Gastroesophageal sphincter (tissue), 4 donors: ENCODE data around the gene TMEM135. TPM values are rescaled to one million over a fixed set of nuclear protein-coding genes. Genes with fewer than 3 reads are reported as not detected.
"Not testable (repeated sequence)": the region's sequence is repeated elsewhere in the genome, so short reads cannot be mapped to it uniquely, and the experiment has no call there.

Experiments
- ATAC-seq: fragments of 150-250 bp; one replicate; pipeline ENCODE4 v1.9.1; 2016; ENCODE audit warnings: mild to moderate bottlenecking, moderate library complexity
- H3K27ac ChIP-seq, 4 donors: fragments of 200-600 bp; sonication (generic) in 3 of 4; 1 replicate in 3 of 4; 2 replicates in 1 of 4; pipeline ENCODE4 v1.5.1; 2016 to 2019
- H3K27me3 ChIP-seq: fragments of 200-600 bp; sonication (generic); one replicate; pipeline ENCODE4 v1.5.1; 2019
- H3K36me3 ChIP-seq, 2 donors: fragments of 200-600 bp; sonication (generic); one replicate each; pipeline ENCODE4 v1.5.1; 2019; ENCODE audit warnings: control low read depth in 1 of 2
- H3K4me1 ChIP-seq, 3 donors: fragments of 200-600 bp; sonication (generic); 1 replicate in 2 of 3; 2 replicates in 1 of 3; pipeline ENCODE4 v1.5.1; 2016 to 2019; ENCODE audit warnings: control low read depth in 2 of 3
- H3K4me3 ChIP-seq, 2 donors: fragments of 200-600 bp; sonication (generic); one replicate each; pipeline ENCODE4 v1.5.1; 2019; ENCODE audit warnings: mild to moderate bottlenecking in 1 of 2, moderate library complexity in 1 of 2
- H3K9me3 ChIP-seq, 3 donors: fragments of 200-600 bp; sonication (generic); one replicate each; pipeline ENCODE4 v1.5.1; 2017 to 2019; ENCODE audit warnings: control low read depth in 2 of 3
- CTCF ChIP-seq, 4 experiments: fragments of 200-600 bp in 2 of 4; fragments of 450-650 bp in 2 of 4; sonication (generic) in 1 of 4; IDR thresholded peaks; one replicate each; pipeline ENCODE4 v1.5.1; 2017 to 2019; ENCODE audit warnings: antibody characterized with exemption in 4 of 4, mild to moderate bottlenecking in 2 of 4, moderate library complexity in 2 of 4
- EP300 ChIP-seq: sonication (generic); formaldehyde crosslinking; IDR thresholded peaks from one replicate; pipeline ENCODE4 v1.6.1; 2017; ENCODE audit warnings: antibody characterized with exemption, mild to moderate bottlenecking
- POLR2A ChIP-seq, 2 donors: fragments of 450-650 bp; IDR thresholded peaks; one replicate each; pipeline ENCODE4 v1.6.1; 2017; ENCODE audit warnings: antibody characterized with exemption in 2 of 2, mild to moderate bottlenecking in 2 of 2, moderate library complexity in 1 of 2
- POLR2AphosphoS5 ChIP-seq: sonication (generic); formaldehyde crosslinking; IDR thresholded peaks from one replicate; pipeline ENCODE4 v1.6.1; 2017; ENCODE audit warnings: antibody characterized with exemption
- WGBS, 2 donors: methylation state at CpG; one replicate each; pipeline ENCODE4 v1.1.5; 2018; ENCODE audit warnings: low coverage in 1 of 2; 5-methylcytosine and 5-hydroxymethylcytosine counted together
- total RNA-seq, 4 donors: library from RNA; depleted of rRNA; stranded (reverse); fragments of >200 nt; gene quantifications; one replicate each; pipeline ENCODE4 v1.1.0, GENCODE V29; 2016

Gene TMEM135
- total RNA-seq, 4 donors from 2014 or later, result 9.6 to 25.7 (median 17.0) TPM

- Histone ChIP-seq H3K9me3 (no peaks in the 10 kb centered on the region), H3K4me3 (no peak overlapping the region), H3K36me3 (no peaks in the 10 kb centered on the region), H3K27ac (no peak overlapping the region), H3K4me1 (peaks cover 0 to 15% (median 0%) of the 10 kb centered on the region in 3 donors), H3K27me3 (no peaks in the 10 kb centered on the region)
- no peak for TF ChIP-seq CTCF (IDR thresholded peaks at IDR 0.05)
- TF ChIP-seq POLR2A (IDR thresholded peaks at IDR 0.05), result no peak
- no peak for TF ChIP-seq POLR2AphosphoS5
- TF ChIP-seq EP300, result no peak
- no peak for ATAC-seq
- 90 to 92% methylated on average over 2 to 3 of the region's 3 CpGs for WGBS, 2 donors
Observed at GRCh38 chr11:86993031-86993430, 44.7 kb upstream of the TMEM135 start.

- no peak for ATAC-seq
- no peak for TF ChIP-seq POLR2A (IDR thresholded peaks at IDR 0.05)
- no peak for TF ChIP-seq POLR2AphosphoS5
- TF ChIP-seq CTCF (IDR thresholded peaks at IDR 0.05), result no peak
- no peak for TF ChIP-seq EP300
- Histone ChIP-seq H3K36me3 (no peaks in the 10 kb centered on the region), H3K27me3 (no peaks in the 10 kb centered on the region), H3K4me1 (no peaks in the 10 kb centered on the region), H3K27ac (no peak overlapping the region), H3K9me3 (no peaks in the 10 kb centered on the region), H3K4me3 (no peak overlapping the region)
- 89 to 100% methylated on average over 1 of the region's 1 CpG for WGBS, 2 donors
Observed at GRCh38 chr11:86996953-86997570, 40.7 kb upstream of the TMEM135 start.

DNA sequence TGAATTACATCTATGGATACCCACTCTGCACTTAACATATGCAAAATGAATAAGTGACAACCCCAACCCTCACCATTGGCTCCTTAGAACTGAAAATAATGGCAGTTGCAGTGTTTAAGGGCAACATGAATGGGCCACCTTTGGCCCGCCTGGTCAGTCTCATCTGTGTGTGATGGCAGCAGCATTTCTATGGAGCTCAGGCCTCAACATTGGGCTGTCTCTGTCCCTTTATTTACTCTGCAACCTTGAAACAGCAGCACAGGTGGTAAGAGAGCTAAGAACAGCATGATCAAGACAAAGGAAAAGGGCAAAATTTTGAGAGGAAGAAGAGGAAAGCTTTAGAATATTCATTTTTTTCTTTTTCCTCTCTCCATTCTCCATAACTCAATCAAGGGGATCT lies 38.3 kb upstream of the TMEM135 start:
- Histone ChIP-seq H3K4me3 (no peak overlapping the region), H3K4me1 (no peaks in the 10 kb centered on the region), H3K36me3 (no peaks in the 10 kb centered on the region), H3K27me3 (no peaks in the 10 kb centered on the region), H3K9me3 (no peaks in the 10 kb centered on the region), H3K27ac (no peak overlapping the region)
- TF ChIP-seq POLR2A (IDR thresholded peaks at IDR 0.05), result no peak
- no peak for TF ChIP-seq POLR2AphosphoS5
- no peak for ATAC-seq
- WGBS, 2 donors, result 100% methylated on average over 1 of the region's 1 CpG; no CpG with 5 or more reads in 1 of the 2 donors

- no peak overlapping the region for H3K4me3 ChIP-seq
- H3K27me3 ChIP-seq, result no peaks in the 10 kb centered on the region
- ATAC-seq, result no peak
- no peak for TF ChIP-seq CTCF (IDR thresholded peaks at IDR 0.05)
- TF ChIP-seq EP300, result no peak
- TF ChIP-seq POLR2AphosphoS5, result no peak
- TF ChIP-seq POLR2A (IDR thresholded peaks at IDR 0.05), result no peak
- H3K4me1 ChIP-seq, result no peaks in the 10 kb centered on the region
- H3K36me3 ChIP-seq, result no peaks in the 10 kb centered on the region
- no peaks in the 10 kb centered on the region for H3K9me3 ChIP-seq
- H3K27ac ChIP-seq, result no peak overlapping the region
- WGBS, 2 donors, result 74 to 76% methylated on average over 5 of the region's 5 CpGs
Observed at GRCh38 chr11:86999859-87000753, 37.6 kb upstream of the TMEM135 start.

DNA sequence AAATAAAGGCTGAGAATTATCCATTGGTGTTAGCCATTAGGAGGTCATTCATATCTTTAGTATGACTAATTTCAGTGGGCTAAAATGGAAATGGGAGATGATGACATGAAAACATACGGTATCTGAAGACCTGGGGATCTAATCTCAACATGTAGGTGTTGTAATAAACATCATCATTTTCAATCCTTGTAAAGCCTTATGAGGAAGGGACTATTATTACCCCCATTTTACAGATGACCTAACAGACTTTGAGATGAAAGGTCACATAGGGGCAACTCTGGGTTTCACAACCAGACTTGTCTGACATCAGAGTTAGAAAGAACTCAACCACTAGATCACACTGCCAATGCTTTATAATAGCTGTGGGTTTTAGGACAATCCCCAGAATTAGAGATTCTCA lies 34.8 kb upstream of the TMEM135 start:
- Histone ChIP-seq H3K4me3 (no peak overlapping the region), H3K27me3 (no peaks in the 10 kb centered on the region), H3K9me3 (no peaks in the 10 kb centered on the region), H3K4me1 (no peaks in the 10 kb centered on the region), H3K27ac (no peak overlapping the region), H3K36me3 (no peaks in the 10 kb centered on the region)
- TF ChIP-seq POLR2AphosphoS5, result no peak
- no peak for TF ChIP-seq POLR2A (IDR thresholded peaks at IDR 0.05)
- TF ChIP-seq CTCF (IDR thresholded peaks at IDR 0.05), result no peak
- TF ChIP-seq EP300, result no peak
- ATAC-seq, result no peak
- 87 to 100% methylated on average over 1 of the region's 1 CpG for WGBS, 2 donors

DNA sequence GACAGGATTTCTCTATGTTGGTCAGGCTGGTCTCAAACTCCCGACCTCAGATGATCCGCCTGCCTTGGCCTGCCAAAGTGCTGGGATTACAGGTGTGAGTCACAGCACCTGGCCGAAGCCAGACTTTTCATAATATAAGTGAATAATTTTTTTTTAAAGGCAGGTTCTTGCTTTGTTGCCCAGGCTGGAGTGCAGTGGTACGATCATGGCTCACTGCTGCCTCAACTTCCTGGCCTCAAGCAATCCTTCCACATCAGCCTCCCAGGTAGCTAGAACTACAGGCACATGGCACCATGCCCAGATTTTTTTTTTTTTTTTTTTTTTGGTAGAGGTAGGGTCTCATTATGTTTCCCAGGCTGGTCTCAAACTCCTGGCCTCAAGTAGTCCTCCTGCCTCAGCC lies 33.5 kb upstream of the TMEM135 start:
- H3K4me1 ChIP-seq, H3K9me3 ChIP-seq, H3K4me3 ChIP-seq, ATAC-seq, H3K27ac ChIP-seq, H3K27me3 ChIP-seq, H3K36me3 ChIP-seq: not testable (repeated sequence)
- 83 to 94% methylated on average over 2 to 4 of the region's 4 CpGs for WGBS, 2 donors
